ENCODE measurements around the gene FAM168A. TPM values are rescaled to one million over a fixed set of nuclear protein-coding genes. Genes with fewer than 3 reads are reported as not detected.

Gene FAM168A
- total RNA-seq, 1 experiment from 2014 or later, result 25.9 TPM

DNA sequence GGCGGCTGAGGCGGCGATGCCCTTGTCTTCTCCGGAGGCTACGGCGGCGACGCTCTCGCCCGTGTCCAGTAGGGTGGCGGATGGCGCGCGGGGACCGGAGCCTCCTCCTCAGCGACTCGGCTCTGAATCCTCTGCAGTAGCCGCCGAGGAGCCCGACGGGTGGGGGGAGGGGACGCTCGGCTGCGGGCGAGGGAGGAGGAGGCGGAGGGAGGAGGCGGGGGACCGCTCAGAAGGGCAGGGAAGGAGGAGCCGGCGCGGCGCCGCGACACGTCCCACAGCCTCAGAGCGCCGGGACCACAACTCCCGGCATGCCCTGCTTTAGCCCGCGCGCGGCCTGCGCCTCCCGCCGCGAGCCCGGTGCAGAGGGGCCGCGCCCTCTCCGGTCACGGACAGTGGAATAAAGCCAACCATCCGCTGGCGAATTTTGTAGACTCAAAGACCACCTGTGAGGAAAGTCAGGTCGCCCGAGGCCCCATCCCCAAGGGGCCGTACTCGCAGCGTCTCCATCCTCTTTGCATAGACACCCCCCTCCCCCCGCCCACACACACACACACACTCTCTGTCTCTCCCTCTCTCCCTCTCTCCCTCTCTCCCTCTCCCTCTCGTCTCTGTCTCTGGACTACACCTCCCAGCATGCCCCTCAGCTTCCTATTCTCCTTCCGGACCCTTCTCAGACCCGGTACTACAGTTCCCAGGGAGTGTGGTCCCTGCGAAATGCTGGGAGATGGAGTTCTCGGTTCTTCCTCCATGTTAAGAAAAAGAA lies at the start of gene FAM168A (continued):
- TF ChIP-seq, protein P1, sequence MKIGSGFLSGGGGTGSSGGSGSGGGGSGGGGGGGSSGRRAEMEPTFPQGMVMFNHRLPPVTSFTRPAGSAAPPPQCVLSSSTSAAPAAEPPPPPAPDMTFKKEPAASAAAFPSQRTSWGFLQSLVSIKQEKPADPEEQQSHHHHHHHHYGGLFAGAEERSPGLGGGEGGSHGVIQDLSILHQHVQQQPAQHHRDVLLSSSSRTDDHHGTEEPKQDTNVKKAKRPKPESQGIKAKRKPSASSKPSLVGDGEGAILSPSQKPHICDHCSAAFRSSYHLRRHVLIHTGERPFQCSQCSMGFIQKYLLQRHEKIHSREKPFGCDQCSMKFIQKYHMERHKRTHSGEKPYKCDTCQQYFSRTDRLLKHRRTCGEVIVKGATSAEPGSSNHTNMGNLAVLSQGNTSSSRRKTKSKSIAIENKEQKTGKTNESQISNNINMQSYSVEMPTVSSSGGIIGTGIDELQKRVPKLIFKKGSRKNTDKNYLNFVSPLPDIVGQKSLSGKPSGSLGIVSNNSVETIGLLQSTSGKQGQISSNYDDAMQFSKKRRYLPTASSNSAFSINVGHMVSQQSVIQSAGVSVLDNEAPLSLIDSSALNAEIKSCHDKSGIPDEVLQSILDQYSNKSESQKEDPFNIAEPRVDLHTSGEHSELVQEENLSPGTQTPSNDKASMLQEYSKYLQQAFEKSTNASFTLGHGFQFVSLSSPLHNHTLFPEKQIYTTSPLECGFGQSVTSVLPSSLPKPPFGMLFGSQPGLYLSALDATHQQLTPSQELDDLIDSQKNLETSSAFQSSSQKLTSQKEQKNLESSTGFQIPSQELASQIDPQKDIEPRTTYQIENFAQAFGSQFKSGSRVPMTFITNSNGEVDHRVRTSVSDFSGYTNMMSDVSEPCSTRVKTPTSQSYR (CRISPR knock-in tag; IDR thresholded peaks at IDR 0.05), result peak; percentile 83
- TF ChIP-seq, protein P2, sequence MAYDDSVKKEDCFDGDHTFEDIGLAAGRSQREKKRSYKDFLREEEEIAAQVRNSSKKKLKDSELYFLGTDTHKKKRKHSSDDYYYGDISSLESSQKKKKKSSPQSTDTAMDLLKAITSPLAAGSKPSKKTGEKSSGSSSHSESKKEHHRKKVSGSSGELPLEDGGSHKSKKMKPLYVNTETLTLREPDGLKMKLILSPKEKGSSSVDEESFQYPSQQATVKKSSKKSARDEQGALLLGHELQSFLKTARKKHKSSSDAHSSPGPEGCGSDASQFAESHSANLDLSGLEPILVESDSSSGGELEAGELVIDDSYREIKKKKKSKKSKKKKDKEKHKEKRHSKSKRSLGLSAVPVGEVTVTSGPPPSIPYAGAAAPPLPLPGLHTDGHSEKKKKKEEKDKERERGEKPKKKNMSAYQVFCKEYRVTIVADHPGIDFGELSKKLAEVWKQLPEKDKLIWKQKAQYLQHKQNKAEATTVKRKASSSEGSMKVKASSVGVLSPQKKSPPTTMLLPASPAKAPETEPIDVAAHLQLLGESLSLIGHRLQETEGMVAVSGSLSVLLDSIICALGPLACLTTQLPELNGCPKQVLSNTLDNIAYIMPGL (CRISPR knock-in tag; IDR thresholded peaks at IDR 0.05), result peak; percentile 95; the same call in 1 of the 2 replicates
- TF ChIP-seq ZNF396 (CRISPR knock-in tag; IDR thresholded peaks at IDR 0.05; ENCODE audit: borderline replicate concordance) (no peak), SMAD3 (CRISPR knock-in tag; IDR thresholded peaks at IDR 0.05; ENCODE audit: borderline replicate concordance) (no peak), ATF1 (CRISPR knock-in tag; IDR thresholded peaks at IDR 0.05) (no peak), SOX15 (CRISPR knock-in tag; IDR thresholded peaks at IDR 0.05) (no peak)
- TF ChIP-seq, protein P3, sequence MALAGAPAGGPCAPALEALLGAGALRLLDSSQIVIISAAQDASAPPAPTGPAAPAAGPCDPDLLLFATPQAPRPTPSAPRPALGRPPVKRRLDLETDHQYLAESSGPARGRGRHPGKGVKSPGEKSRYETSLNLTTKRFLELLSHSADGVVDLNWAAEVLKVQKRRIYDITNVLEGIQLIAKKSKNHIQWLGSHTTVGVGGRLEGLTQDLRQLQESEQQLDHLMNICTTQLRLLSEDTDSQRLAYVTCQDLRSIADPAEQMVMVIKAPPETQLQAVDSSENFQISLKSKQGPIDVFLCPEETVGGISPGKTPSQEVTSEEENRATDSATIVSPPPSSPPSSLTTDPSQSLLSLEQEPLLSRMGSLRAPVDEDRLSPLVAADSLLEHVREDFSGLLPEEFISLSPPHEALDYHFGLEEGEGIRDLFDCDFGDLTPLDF (CRISPR knock-in tag; IDR thresholded peaks at IDR 0.05), result no peak

DNA sequence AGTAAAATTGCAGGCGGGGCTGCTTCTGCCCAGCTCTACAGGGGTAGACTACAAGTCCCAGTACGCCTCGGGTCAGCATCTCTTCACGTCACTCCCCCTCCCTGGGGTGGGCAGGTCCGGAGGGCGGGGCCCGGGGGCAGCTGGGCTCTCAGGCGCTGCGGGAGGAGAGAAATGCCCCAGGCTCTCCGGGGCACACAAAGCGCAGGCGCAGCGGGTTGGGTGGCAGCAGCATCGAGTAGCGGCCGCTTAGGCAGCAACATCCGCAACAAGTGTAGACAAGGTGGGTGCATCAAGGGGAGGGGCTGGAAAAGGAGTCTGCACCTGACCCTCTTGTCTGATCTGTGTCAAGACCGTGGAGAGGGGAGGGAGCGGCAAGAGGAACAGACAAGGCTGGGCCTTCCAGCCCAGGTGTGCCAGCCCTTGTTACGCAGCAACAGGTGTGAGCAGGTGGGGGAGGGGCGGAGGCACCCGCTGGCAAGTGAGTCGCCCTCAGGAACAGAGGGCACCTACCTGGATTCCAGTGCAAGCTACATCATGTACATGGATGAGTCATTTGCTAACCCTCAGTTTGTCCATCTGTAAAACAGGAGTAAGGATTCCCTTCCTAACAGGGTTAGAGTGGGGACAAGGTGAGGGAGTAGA lies 49.7 kb upstream of the FAM168A start:
- H3K36me3 Mint-ChIP-seq, result no peaks in the 10 kb centered on the region
- peak overlapping the region; percentile 87 for H3K4me3 Mint-ChIP-seq
- ATAC-seq (peak; percentile 78), DNase-seq (ENCODE audit: low spot score) (peak; percentile 96)
- H3K9me3 Mint-ChIP-seq, result no peaks in the 10 kb centered on the region
- POLR2A ChIA-PET, result interaction anchor here (0.5 to 1.6 kb wide), 3 partner anchors 17 to 113 kb away, joined by 3 to 11 read pairs (median 4); partner anchors contain the start of gene RAB6A
- H3K27me3 Mint-ChIP-seq (ENCODE audit: low read depth), result peaks cover 96% of the 10 kb centered on the region
- 0 out of 2 replicates have a peak overlapping the region, but pooled peaks have one; percentile 27 for H3K27ac Mint-ChIP-seq
- CTCF ChIA-PET, result interaction anchor here (1.1 to 8.9 kb wide), 10 partner anchors 14 to 341 kb away, joined by 3 to 104 read pairs (median 8); no protein-coding TSS in a partner anchor
- peaks cover 45% of the 10 kb centered on the region for H3K4me1 Mint-ChIP-seq
- TF ChIP-seq GTF2I (CRISPR knock-in tag; conservative IDR thresholded peaks at IDR 0.05), result peak; percentile 86
- no peak for TF ChIP-seq TP53 (CRISPR knock-in tag; IDR thresholded peaks at IDR 0.05)
- TF ChIP-seq, protein P1 (CRISPR knock-in tag; IDR thresholded peaks at IDR 0.05), result peak; percentile 81; the same call in 1 of the 2 replicates
- TF ChIP-seq, protein P4, sequence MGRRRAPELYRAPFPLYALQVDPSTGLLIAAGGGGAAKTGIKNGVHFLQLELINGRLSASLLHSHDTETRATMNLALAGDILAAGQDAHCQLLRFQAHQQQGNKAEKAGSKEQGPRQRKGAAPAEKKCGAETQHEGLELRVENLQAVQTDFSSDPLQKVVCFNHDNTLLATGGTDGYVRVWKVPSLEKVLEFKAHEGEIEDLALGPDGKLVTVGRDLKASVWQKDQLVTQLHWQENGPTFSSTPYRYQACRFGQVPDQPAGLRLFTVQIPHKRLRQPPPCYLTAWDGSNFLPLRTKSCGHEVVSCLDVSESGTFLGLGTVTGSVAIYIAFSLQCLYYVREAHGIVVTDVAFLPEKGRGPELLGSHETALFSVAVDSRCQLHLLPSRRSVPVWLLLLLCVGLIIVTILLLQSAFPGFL (CRISPR knock-in tag; IDR thresholded peaks at IDR 0.05; ENCODE audit: borderline replicate concordance), result no peak
- TF ChIP-seq SP1 (CRISPR knock-in tag; conservative IDR thresholded peaks at IDR 0.05), result peak; percentile 87
- TF ChIP-seq ZBTB21 (CRISPR knock-in tag; IDR thresholded peaks at IDR 0.05; ENCODE audit: borderline replicate concordance), result 0 out of 2 replicates have a peak, but pooled peaks have one; percentile 29
- TF ChIP-seq, protein P5, sequence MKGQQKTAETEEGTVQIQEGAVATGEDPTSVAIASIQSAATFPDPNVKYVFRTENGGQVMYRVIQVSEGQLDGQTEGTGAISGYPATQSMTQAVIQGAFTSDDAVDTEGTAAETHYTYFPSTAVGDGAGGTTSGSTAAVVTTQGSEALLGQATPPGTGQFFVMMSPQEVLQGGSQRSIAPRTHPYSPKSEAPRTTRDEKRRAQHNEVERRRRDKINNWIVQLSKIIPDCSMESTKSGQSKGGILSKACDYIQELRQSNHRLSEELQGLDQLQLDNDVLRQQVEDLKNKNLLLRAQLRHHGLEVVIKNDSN (CRISPR knock-in tag; IDR thresholded peaks at IDR 0.05), result 0 out of 2 replicates have a peak, but pooled peaks have one; percentile 11
- TF ChIP-seq, protein P6, sequence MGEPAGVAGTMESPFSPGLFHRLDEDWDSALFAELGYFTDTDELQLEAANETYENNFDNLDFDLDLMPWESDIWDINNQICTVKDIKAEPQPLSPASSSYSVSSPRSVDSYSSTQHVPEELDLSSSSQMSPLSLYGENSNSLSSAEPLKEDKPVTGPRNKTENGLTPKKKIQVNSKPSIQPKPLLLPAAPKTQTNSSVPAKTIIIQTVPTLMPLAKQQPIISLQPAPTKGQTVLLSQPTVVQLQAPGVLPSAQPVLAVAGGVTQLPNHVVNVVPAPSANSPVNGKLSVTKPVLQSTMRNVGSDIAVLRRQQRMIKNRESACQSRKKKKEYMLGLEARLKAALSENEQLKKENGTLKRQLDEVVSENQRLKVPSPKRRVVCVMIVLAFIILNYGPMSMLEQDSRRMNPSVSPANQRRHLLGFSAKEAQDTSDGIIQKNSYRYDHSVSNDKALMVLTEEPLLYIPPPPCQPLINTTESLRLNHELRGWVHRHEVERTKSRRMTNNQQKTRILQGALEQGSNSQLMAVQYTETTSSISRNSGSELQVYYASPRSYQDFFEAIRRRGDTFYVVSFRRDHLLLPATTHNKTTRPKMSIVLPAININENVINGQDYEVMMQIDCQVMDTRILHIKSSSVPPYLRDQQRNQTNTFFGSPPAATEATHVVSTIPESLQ (CRISPR knock-in tag; IDR thresholded peaks at IDR 0.05), result no peak
- TF ChIP-seq, protein P7, sequence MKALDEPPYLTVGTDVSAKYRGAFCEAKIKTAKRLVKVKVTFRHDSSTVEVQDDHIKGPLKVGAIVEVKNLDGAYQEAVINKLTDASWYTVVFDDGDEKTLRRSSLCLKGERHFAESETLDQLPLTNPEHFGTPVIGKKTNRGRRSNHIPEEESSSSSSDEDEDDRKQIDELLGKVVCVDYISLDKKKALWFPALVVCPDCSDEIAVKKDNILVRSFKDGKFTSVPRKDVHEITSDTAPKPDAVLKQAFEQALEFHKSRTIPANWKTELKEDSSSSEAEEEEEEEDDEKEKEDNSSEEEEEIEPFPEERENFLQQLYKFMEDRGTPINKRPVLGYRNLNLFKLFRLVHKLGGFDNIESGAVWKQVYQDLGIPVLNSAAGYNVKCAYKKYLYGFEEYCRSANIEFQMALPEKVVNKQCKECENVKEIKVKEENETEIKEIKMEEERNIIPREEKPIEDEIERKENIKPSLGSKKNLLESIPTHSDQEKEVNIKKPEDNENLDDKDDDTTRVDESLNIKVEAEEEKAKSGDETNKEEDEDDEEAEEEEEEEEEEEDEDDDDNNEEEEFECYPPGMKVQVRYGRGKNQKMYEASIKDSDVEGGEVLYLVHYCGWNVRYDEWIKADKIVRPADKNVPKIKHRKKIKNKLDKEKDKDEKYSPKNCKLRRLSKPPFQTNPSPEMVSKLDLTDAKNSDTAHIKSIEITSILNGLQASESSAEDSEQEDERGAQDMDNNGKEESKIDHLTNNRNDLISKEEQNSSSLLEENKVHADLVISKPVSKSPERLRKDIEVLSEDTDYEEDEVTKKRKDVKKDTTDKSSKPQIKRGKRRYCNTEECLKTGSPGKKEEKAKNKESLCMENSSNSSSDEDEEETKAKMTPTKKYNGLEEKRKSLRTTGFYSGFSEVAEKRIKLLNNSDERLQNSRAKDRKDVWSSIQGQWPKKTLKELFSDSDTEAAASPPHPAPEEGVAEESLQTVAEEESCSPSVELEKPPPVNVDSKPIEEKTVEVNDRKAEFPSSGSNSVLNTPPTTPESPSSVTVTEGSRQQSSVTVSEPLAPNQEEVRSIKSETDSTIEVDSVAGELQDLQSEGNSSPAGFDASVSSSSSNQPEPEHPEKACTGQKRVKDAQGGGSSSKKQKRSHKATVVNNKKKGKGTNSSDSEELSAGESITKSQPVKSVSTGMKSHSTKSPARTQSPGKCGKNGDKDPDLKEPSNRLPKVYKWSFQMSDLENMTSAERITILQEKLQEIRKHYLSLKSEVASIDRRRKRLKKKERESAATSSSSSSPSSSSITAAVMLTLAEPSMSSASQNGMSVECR (CRISPR knock-in tag; IDR thresholded peaks at IDR 0.05; ENCODE audit: borderline replicate concordance), result no peak
